ENCODE data around the gene ACTN4.

DNA sequence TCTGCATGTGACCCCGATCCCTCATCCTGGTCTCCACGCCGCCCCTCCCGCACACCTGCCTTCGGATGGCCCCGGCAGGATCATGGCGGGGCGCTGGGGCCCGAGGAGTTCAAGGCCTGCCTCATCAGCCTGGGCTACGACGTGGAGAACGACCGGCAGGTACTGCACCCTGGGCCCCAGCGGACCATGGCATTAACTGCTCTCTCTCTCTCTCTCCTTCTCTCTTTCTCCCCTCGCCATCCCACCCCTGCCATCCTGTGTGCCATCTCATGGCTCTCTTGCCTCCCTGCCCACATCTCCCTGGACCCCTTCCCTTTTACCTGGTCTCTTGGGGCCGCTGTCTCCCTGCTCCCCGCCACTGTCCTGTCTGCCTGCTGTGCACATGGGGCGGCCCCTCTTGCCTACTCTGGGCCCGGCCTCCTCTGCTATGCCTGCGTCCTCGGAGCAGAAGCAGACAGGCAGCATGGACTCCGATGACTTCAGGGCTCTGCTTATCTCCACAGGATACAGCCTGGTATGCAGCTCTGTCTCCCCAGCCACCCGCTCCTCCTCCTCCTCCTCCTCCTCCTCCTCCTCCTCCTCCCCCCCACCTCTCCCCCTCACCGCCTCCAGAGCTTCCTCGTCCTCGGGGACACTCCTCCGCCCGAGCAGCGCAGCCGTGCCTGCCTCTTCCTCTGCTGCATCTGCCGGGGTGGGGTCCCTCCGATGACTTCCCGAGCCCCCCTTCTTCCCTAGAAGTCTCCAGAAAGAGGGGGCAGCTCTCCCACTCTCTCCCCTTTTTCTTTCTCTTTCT lies 80.6 kb downstream of the ACTN4 start:
- TF ChIP-seq, protein P1, sequence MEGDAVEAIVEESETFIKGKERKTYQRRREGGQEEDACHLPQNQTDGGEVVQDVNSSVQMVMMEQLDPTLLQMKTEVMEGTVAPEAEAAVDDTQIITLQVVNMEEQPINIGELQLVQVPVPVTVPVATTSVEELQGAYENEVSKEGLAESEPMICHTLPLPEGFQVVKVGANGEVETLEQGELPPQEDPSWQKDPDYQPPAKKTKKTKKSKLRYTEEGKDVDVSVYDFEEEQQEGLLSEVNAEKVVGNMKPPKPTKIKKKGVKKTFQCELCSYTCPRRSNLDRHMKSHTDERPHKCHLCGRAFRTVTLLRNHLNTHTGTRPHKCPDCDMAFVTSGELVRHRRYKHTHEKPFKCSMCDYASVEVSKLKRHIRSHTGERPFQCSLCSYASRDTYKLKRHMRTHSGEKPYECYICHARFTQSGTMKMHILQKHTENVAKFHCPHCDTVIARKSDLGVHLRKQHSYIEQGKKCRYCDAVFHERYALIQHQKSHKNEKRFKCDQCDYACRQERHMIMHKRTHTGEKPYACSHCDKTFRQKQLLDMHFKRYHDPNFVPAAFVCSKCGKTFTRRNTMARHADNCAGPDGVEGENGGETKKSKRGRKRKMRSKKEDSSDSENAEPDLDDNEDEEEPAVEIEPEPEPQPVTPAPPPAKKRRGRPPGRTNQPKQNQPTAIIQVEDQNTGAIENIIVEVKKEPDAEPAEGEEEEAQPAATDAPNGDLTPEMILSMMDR (conservative IDR thresholded peaks at IDR 0.05; ENCODE audit: low read length), result no peak
- no peak for TF ChIP-seq EZH2phosphoT487 (IDR thresholded peaks at IDR 0.05; ENCODE audit: borderline replicate concordance, low read depth, low read length)
